GM12878 (cell line): ENCODE measurements around the gene PGF. TPM values are rescaled to one million over a fixed set of nuclear protein-coding genes. Genes with fewer than 3 reads are reported as not detected.
A peak's percentile ranks its signal among the peaks of the same experiment; 100 is the strongest.

ENCODE experiments used
- CHD4 ChIP-seq: fragments of 200-600 bp; sonication (generic); IDR thresholded peaks from 2 replicates; pipeline ENCODE4 v1.6.1; 2016; ENCODE audit warnings: mild to moderate bottlenecking
- CTCF ChIP-seq, 3 experiments: IDR thresholded peaks in 2 of 3; conservative IDR thresholded peaks in 1 of 3; 2 replicates each; pipeline ENCODE4 v1.5.1; 2011; ENCODE audit warnings: low read depth in 3 of 3, low read length in 3 of 3, mild to moderate bottlenecking in 3 of 3, control low read depth in 2 of 3, moderate library complexity in 2 of 3, inconsistent platforms in 1 of 3, mixed read lengths in 1 of 3; ENCODE audit not compliant: control insufficient read depth in 2 of 3, insufficient read depth in 1 of 3; ENCODE audit errors: extremely low read depth in 1 of 3
- DPF2 ChIP-seq: fragments of 450-650 bp; IDR thresholded peaks from 2 replicates; pipeline ENCODE4 v1.6.1; 2017; ENCODE audit warnings: mild to moderate bottlenecking
- EED ChIP-seq: sonication (generic); IDR thresholded peaks from 2 replicates; pipeline ENCODE4 v1.6.1; 2016; ENCODE audit warnings: antibody characterized with exemption, low read depth
- ETV6 ChIP-seq, 2 experiments: fragments of 450-650 bp in 1 of 2; IDR thresholded peaks in 1 of 2; conservative IDR thresholded peaks in 1 of 2; 2 replicates each; pipeline ENCODE4 v1.6.1; 2014; ENCODE audit warnings: antibody characterized with exemption in 1 of 2, borderline replicate concordance in 1 of 2, low read depth in 1 of 2, mild to moderate bottlenecking in 1 of 2, moderate library complexity in 1 of 2
- EZH2 ChIP-seq: IDR thresholded peaks from 2 replicates; pipeline ENCODE4 v1.6.1; 2012; ENCODE audit warnings: low read depth, mild to moderate bottlenecking, control low read depth, inconsistent platforms, low read length, borderline replicate concordance; ENCODE audit not compliant: control insufficient read depth
- FOS ChIP-seq: IDR thresholded peaks from 3 replicates; pipeline ENCODE4 v1.6.1; 2011; ENCODE audit warnings: borderline replicate concordance; ENCODE audit not compliant: insufficient read length; ENCODE audit errors: extremely low read depth
- FOXK2 ChIP-seq: fragments of 450-650 bp; IDR thresholded peaks from 2 replicates; pipeline ENCODE4 v1.6.1; 2017; ENCODE audit warnings: mild to moderate bottlenecking, moderate library complexity
- GABPA ChIP-seq: IDR thresholded peaks from 2 replicates; pipeline ENCODE4 v1.6.1; 2014; ENCODE audit warnings: antibody characterized with exemption, low read depth, mild to moderate bottlenecking, inconsistent platforms
- IRF5 ChIP-seq: fragments of 450-650 bp; IDR thresholded peaks from 2 replicates; pipeline ENCODE4 v1.6.1; 2017; ENCODE audit warnings: borderline replicate concordance
- JUNB ChIP-seq: IDR thresholded peaks from 2 replicates; pipeline ENCODE4 v1.6.1; 2016; ENCODE audit warnings: antibody characterized with exemption, mild to moderate bottlenecking
- NFYB ChIP-seq: IDR thresholded peaks from 2 replicates; pipeline ENCODE4 v1.6.1; 2011; ENCODE audit warnings: low read depth, mild to moderate bottlenecking, low read length, improper control_type of control experiment, moderate library complexity; ENCODE audit not compliant: insufficient read depth
- RELB ChIP-seq: fragments of 450-650 bp; IDR thresholded peaks from 2 replicates; pipeline ENCODE4 v1.6.1; 2017; ENCODE audit warnings: low read depth, mild to moderate bottlenecking, moderate library complexity
- SREBF1 ChIP-seq: IDR thresholded peaks from 2 replicates; pipeline ENCODE4 v1.6.1; 2012; ENCODE audit warnings: mild to moderate bottlenecking, low read length
- TBL1XR1 ChIP-seq: IDR thresholded peaks from 2 replicates; pipeline ENCODE4 v1.6.1; 2012; ENCODE audit warnings: low read depth, low read length, improper control_type of control experiment
- TCF12 ChIP-seq: IDR thresholded peaks from 2 replicates; pipeline ENCODE4 v1.6.1; 2011; ENCODE audit warnings: low read depth, mild to moderate bottlenecking, low read length
- TCF3 ChIP-seq: IDR thresholded peaks from 2 replicates; pipeline ENCODE4 v1.6.1; 2012; ENCODE audit warnings: low read depth, mild to moderate bottlenecking, low read length, borderline replicate concordance; ENCODE audit not compliant: insufficient read depth
- YY1 ChIP-seq: IDR thresholded peaks from 2 replicates; pipeline ENCODE4 v1.6.1; 2011; ENCODE audit warnings: low read depth, mild to moderate bottlenecking, low read length
- ZBTB33 ChIP-seq: fragments of 450-650 bp; IDR thresholded peaks from 2 replicates; pipeline ENCODE4 v1.6.1; 2017; ENCODE audit warnings: mild to moderate bottlenecking
- polyA plus RNA-seq, 11 experiments: library from polyadenylated mRNA; depleted of rRNA in 4 of 11; unstranded in 6 of 11; stranded (reverse) in 5 of 11; fragments of >200 nt; fragmentation: Nextera tagmentation in 4 of 11; fragmentation: Illumina TruSeq in 1 of 11; extraction: Ambion mirVana in 4 of 11; extraction: Trizol in 1 of 11; gene quantifications; 1 replicate in 1 of 11; 2 replicates in 10 of 11; pipeline versions ENCODE4 v1.2.1 to v1.2.3, GENCODE V29; 2011 to 2016; ENCODE audit warnings: inconsistent platforms in 2 of 11, missing spikeins in 2 of 11, low read depth in 1 of 11
- total RNA-seq, 4 experiments: library from RNA; depleted of rRNA in 3 of 4; stranded (reverse); fragments of >200 nt in 3 of 4; fragmentation: Illumina TruSeq in 1 of 4; extraction: Trizol in 1 of 4; gene quantifications; 2 replicates each; pipeline versions ENCODE4 v1.2.1 to v1.2.3, GENCODE V29; 2013 to 2021

Gene PGF
- total and polyA plus RNA-seq, 10 of the 15 experiments (the other 5 are each of a cell fraction or from before 2014, with no cell fraction given), result 0.11 to 5.5 (median 0.63) TPM

- TF ChIP-seq TCF3 (0 out of 2 replicates have a peak, but pooled peaks have one; percentile 41), ETV6 (conservative IDR thresholded peaks at IDR 0.05 in 1 of 2, IDR thresholded peaks at IDR 0.05 in 1 of 2; ENCODE audit: borderline replicate concordance in 1 of 2, low read depth in 1 of 2) (no peak), DPF2 (no peak), RELB (peak; percentile 79), FOS (peak; percentile 61), CTCF (IDR thresholded peaks at IDR 0.05 in 2 of 3, conservative IDR thresholded peaks at IDR 0.05 in 1 of 3; ENCODE audit: control insufficient read depth in 2 of 3, extremely low read depth in 1 of 3, insufficient read depth in 1 of 3, low read depth in 3 of 3, low read length in 3 of 3) (peak in 1 of 3 experiments; percentile 23; a peak in 1 of 6 replicates), EZH2 (no peak), NFYB (peak; percentile 98), CHD4 (no peak), TCF12 (peak; percentile 51; the same call in 1 of the 2 replicates), GABPA (peak; percentile 98), FOXK2 (no peak), TBL1XR1 (no peak), EED (no peak), SREBF1 (peak; percentile 73), JUNB (no peak), ZBTB33 (peak; percentile 79), IRF5 (no peak), YY1 (peak; percentile 7; the same call in 1 of the 2 replicates)
Observed at GRCh38 chr14:75002392-75003249, 47.2 kb upstream of the PGF start, which contains the start of gene EIF2B2 (continued).
